ENCODE results near the gene PRAMEF11.
"Not testable (repeated sequence)": the region's sequence is repeated elsewhere in the genome, so short reads cannot be mapped to it uniquely, and the experiment has no call there.

The PRAMEF11 gene

GRCh38 chr1:12831310-12831709 lies at the start of gene PRAMEF11:
TSS of gene PRAMEF11 (minus strand) at chr1:12831410. CDS start at chr1:12828789, 2,621 bp downstream.
- DNase-seq, result not testable (repeated sequence)

GRCh38 chr1:12878453-12878852 lies 47.2 kb upstream of the PRAMEF11 start:
- DNase-seq, result not testable (repeated sequence)

GRCh38 chr1:12863131-12863880 lies 32.1 kb upstream of the PRAMEF11 start:
- DNase-seq, result not testable (repeated sequence)

- not testable (repeated sequence) for DNase-seq
Measured at GRCh38 chr1:12856786-12857185, 25.6 kb upstream of the PRAMEF11 start, which contains the start of gene PRAMEF2. TSS of gene PRAMEF2 (plus strand) at chr1:12857086. CDS start at chr1:12859010, 1,924 bp downstream.

GRCh38 chr1:12851779-12852178 lies 20.6 kb upstream of the PRAMEF11 start:
- no peak for DNase-seq

- not testable (repeated sequence) for DNase-seq
Measured at GRCh38 chr1:12848620-12849019, 17.4 kb upstream of the PRAMEF11 start, which contains the start of gene HNRNPCL1. TSS of gene HNRNPCL1 (minus strand) at chr1:12848720. CDS start at chr1:12848289, 431 bp downstream.

- DNase-seq, result not testable (repeated sequence)
Measured at GRCh38 chr1:12833251-12833650, 2.0 kb upstream of the PRAMEF11 start.

- DNase-seq, result not testable (repeated sequence)
Measured at GRCh38 chr1:12819061-12819460, 12.1 kb downstream of the PRAMEF11 start.

- no peak for DNase-seq
Measured at GRCh38 chr1:12811409-12811784, 19.8 kb downstream of the PRAMEF11 start.

GRCh38 chr1:12810691-12811408 lies 20.4 kb downstream of the PRAMEF11 start:
- no peak for DNase-seq

GRCh38 chr1:12809933-12810332 lies 21.3 kb downstream of the PRAMEF11 start:
- DNase-seq, result no peak

GRCh38 chr1:12799730-12800129 lies 31.5 kb downstream of the PRAMEF11 start:
- no peak for DNase-seq

- DNase-seq, result no peak
Measured at GRCh38 chr1:12798911-12799310, 32.3 kb downstream of the PRAMEF11 start.

- DNase-seq, result not testable (repeated sequence)
Measured at GRCh38 chr1:12791097-12791496, 40.1 kb downstream of the PRAMEF11 start, which contains the start of gene PRAMEF1. TSS of gene PRAMEF1 (plus strand) at chr1:12791397. CDS start at chr1:12793228, 1,831 bp downstream.

- not testable (repeated sequence) for DNase-seq
Measured at GRCh38 chr1:12784729-12785128, 46.5 kb downstream of the PRAMEF11 start.

GRCh38 chr1:12783783-12784182 lies 47.4 kb downstream of the PRAMEF11 start:
- DNase-seq, result not testable (repeated sequence)

GRCh38 chr1:12781488-12781887 lies 49.7 kb downstream of the PRAMEF11 start:
- peak; percentile 13 for DNase-seq

GRCh38 chr1:12778907-12779306 lies 52.3 kb downstream of the PRAMEF11 start:
- DNase-seq, result no peak

- DNase-seq, result no peak
Measured at GRCh38 chr1:12778061-12778460, 53.1 kb downstream of the PRAMEF11 start.

GRCh38 chr1:12776801-12777557 lies 54.2 kb downstream of the PRAMEF11 start:
- no peak for DNase-seq

- no peak for DNase-seq
Measured at GRCh38 chr1:12775443-12775842, 55.8 kb downstream of the PRAMEF11 start.

- no peak for DNase-seq
Measured at GRCh38 chr1:12774801-12775345, 56.3 kb downstream of the PRAMEF11 start.
